Karpas-422 (cell line): ENCODE results near the gene OBSCN. TPM values are rescaled to one million over a fixed set of nuclear protein-coding genes. Genes with fewer than 3 reads are reported as not detected.

ENCODE experiments used
- DNase-seq: peaks from one replicate; pipeline ENCODE4 v3.0.0-alpha.2; 2015
- H2AFZ ChIP-seq: fragments of 200-600 bp; sonication (generic); 2 replicates; pipeline ENCODE4 v1.6.1; 2014; ENCODE audit warnings: antibody characterized with exemption, low read length, mixed read lengths
- H3K27ac ChIP-seq: fragments of 200-600 bp; sonication (generic); 2 replicates; pipeline ENCODE4 v1.5.1; 2014; ENCODE audit warnings: mild to moderate bottlenecking, low read length, moderate library complexity
- H3K27me3 ChIP-seq: fragments of 200-600 bp; sonication (generic); 2 replicates; pipeline ENCODE4 v1.6.1; 2014; ENCODE audit warnings: low read length, mixed read lengths
- H3K36me3 ChIP-seq: fragments of 200-600 bp; sonication (generic); 2 replicates; pipeline ENCODE4 v1.6.1; 2014; ENCODE audit warnings: low read length, mixed read lengths; ENCODE audit not compliant: insufficient read depth
- H3K4me1 ChIP-seq: fragments of 200-600 bp; sonication (generic); 2 replicates; pipeline ENCODE4 v1.6.1; 2014; ENCODE audit warnings: mild to moderate bottlenecking, low read length, mixed read lengths
- H3K4me2 ChIP-seq: fragments of 200-600 bp; sonication (generic); 2 replicates; pipeline ENCODE4 v1.6.1; 2014; ENCODE audit warnings: low read length, low read depth, mild to moderate bottlenecking; ENCODE audit not compliant: poor library complexity, severe bottlenecking
- H3K4me3 ChIP-seq: fragments of 200-600 bp; sonication (generic); 2 replicates; pipeline ENCODE4 v1.5.1; 2014; ENCODE audit warnings: mild to moderate bottlenecking, antibody characterized with exemption, low read length, mixed read lengths
- H3K79me2 ChIP-seq: fragments of 200-600 bp; sonication (generic); 2 replicates; pipeline ENCODE4 v1.6.1; 2014; ENCODE audit warnings: mild to moderate bottlenecking, low read length, mixed read lengths
- H3K9ac ChIP-seq: fragments of 200-600 bp; sonication (generic); 2 replicates; pipeline ENCODE4 v1.6.0; 2014; ENCODE audit warnings: low read length
- H3K9me2 ChIP-seq: fragments of 200-600 bp; sonication (generic), shearing (Covaris generic); replicated peaks from 2 replicates; pipeline ENCODE4 v1.6.0; 2014; ENCODE audit warnings: mild to moderate bottlenecking, low read length, moderate library complexity; ENCODE audit not compliant: insufficient read depth
- H3K9me3 ChIP-seq: fragments of 300-700, 200-600 bp; sonication (generic); 2 replicates; pipeline ENCODE4 v1.6.1; 2014; ENCODE audit warnings: low read length, mixed read lengths
- H4K20me1 ChIP-seq: fragments of 200-600 bp; sonication (generic); 2 replicates; pipeline ENCODE4 v1.6.1; 2014; ENCODE audit warnings: mild to moderate bottlenecking, antibody characterized with exemption, low read length, low read depth; ENCODE audit not compliant: insufficient read depth
- total RNA-seq: library from RNA; depleted of rRNA; stranded (reverse); fragments of >200 nt; shearing (Covaris generic); gene quantifications from 2 replicates; pipeline ENCODE4 v1.2.3, GENCODE V29; 2014; ENCODE audit warnings: low replicate concordance

The OBSCN gene
- total RNA-seq, 1 experiment from 2014 or later, result 17.5 TPM

DNA sequence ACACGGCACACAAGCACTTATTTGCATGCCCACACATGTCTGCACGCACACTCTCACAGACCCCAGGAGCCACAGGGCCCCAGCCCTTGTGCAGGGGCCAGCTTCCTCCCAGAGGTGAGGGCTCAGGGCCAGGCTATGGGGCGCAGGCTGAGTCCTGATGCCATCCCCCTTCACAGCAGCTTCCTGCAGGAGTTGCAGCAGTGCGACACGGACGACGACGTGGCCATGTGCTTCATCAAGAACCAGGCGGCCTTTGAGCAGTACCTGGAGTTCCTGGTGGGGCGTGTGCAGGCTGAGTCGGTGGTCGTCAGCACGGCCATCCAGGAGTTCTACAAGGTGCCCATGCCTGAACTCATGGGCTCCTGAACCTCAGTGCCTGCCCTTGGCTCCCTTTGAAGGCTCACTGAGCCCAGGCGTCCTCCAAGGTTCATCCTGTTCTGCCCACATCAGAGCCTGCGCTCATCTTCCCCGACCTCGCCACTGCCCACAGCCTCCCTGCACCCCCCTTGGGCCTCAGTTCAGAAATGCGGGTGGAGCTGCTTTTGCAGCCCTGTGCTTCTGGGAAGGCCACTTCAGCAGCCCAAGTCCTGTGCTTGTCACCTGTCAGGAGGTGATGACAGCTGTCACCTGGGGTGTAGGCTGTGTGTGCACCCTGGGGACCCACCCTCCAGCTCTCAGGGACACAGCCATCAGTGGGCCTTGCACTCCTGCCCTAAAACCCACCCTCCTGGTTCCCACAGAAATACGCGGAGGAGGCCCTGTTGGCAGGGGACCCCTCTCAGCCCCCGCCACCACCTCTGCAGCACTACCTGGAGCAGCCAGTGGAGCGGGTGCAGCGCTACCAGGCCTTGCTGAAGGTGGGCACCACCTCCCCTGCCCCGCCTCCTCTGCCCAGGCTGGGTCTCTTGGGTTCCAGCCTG is 132.2 kb downstream of the OBSCN start:
- Histone ChIP-seq H2AFZ (no peak overlapping the region), H3K27me3 (no peaks in the 10 kb centered on the region), H3K4me2 (no peak overlapping the region), H3K9ac (no peak overlapping the region), H3K27ac (no peak overlapping the region), H3K79me2 (no peaks in the 10 kb centered on the region), H3K4me1 (no peaks in the 10 kb centered on the region), H3K36me3 (no peaks in the 10 kb centered on the region), H4K20me1 (no peaks in the 10 kb centered on the region), H3K9me3 (no peaks in the 10 kb centered on the region), H3K4me3 (no peak overlapping the region), H3K9me2 (no peaks in the 10 kb centered on the region)
- DNase-seq, result no peak

GRCh38 chr1:228340686-228341449 is 133.0 kb downstream of the OBSCN start:
- Histone ChIP-seq H3K9ac (no peak overlapping the region), H3K36me3 (no peaks in the 10 kb centered on the region), H3K4me3 (no peak overlapping the region), H2AFZ (no peak overlapping the region), H3K4me2 (no peak overlapping the region), H3K4me1 (no peaks in the 10 kb centered on the region), H3K27ac (no peak overlapping the region), H3K9me3 (no peaks in the 10 kb centered on the region), H3K27me3 (no peaks in the 10 kb centered on the region), H4K20me1 (no peaks in the 10 kb centered on the region), H3K9me2 (no peaks in the 10 kb centered on the region), H3K79me2 (no peaks in the 10 kb centered on the region)
- peak; percentile 71 for DNase-seq

DNA sequence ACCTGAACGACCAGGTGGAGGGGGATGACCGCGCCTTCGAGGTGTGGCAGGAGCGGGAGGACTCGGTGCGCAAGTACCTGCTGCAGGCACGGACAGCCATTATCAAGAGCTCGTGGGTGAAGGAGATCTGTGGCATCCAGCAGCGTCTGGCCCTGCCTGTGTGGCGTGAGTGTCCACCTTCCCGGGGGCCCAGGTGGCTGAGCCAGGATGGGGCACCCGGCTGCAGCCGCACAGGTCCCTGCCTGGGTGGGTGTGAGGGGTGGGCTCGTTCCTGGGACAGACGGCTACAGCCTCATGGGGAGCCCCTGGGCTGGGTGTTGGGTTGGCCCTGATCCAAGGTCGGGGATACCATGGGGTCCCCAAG is 133.6 kb downstream of the OBSCN start:
- Histone ChIP-seq H3K9me3 (no peaks in the 10 kb centered on the region), H3K27ac (no peak overlapping the region), H3K4me3 (no peak overlapping the region), H2AFZ (no peak overlapping the region), H3K9me2 (no peaks in the 10 kb centered on the region), H3K4me2 (no peak overlapping the region), H3K79me2 (no peaks in the 10 kb centered on the region), H3K36me3 (no peaks in the 10 kb centered on the region), H3K27me3 (no peaks in the 10 kb centered on the region), H3K4me1 (no peaks in the 10 kb centered on the region), H3K9ac (no peak overlapping the region), H4K20me1 (no peaks in the 10 kb centered on the region)
- DNase-seq, result no peak

GRCh38 chr1:228341814-228342626 is 134.2 kb downstream of the OBSCN start:
- no peak for DNase-seq
- Histone ChIP-seq H3K36me3 (no peaks in the 10 kb centered on the region), H2AFZ (no peak overlapping the region), H3K9me3 (no peaks in the 10 kb centered on the region), H3K4me1 (no peaks in the 10 kb centered on the region), H3K27ac (no peak overlapping the region), H3K79me2 (no peaks in the 10 kb centered on the region), H3K9me2 (no peaks in the 10 kb centered on the region), H3K9ac (no peak overlapping the region), H3K4me2 (no peak overlapping the region), H4K20me1 (no peaks in the 10 kb centered on the region), H3K27me3 (no peaks in the 10 kb centered on the region), H3K4me3 (no peak overlapping the region)

- Histone ChIP-seq H2AFZ (no peak overlapping the region), H3K4me1 (no peaks in the 10 kb centered on the region), H3K4me3 (no peak overlapping the region), H3K36me3 (no peaks in the 10 kb centered on the region), H3K79me2 (no peaks in the 10 kb centered on the region), H3K4me2 (no peak overlapping the region), H4K20me1 (no peaks in the 10 kb centered on the region), H3K9me3 (no peaks in the 10 kb centered on the region), H3K9me2 (no peaks in the 10 kb centered on the region), H3K9ac (no peak overlapping the region), H3K27me3 (no peaks in the 10 kb centered on the region), H3K27ac (no peak overlapping the region)
- DNase-seq, result no peak
These were observed 134.9 kb downstream of the OBSCN start for GRCh38 chr1:228342627-228343190.

DNA sequence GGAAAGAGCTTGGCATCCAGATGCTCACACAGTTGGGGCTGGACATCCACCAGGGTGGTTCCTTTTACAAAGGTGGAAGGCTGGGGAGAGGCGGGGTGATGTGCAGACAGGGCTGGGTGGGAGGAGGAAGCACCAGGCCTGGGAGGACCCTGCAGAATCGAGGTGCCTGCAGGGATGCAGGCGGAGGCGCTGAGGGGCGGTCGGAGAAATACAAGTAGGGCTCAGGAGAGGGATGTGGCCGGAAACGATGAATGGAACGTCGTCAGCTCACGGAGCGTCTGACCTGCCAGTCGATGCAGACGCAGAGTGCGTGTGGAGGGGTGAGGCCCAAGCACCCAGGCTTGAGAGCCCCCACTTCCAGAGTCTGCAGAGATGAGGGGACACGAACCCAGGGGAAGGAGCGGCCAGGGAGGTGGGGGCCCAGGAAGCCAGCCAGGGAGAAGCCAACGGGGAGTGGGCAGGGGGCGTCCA is 135.4 kb downstream of the OBSCN start:
- Histone ChIP-seq H3K4me1 (no peaks in the 10 kb centered on the region), H3K4me2 (no peak overlapping the region), H3K9me2 (no peaks in the 10 kb centered on the region), H2AFZ (no peak overlapping the region), H3K79me2 (no peaks in the 10 kb centered on the region), H4K20me1 (no peaks in the 10 kb centered on the region), H3K9ac (no peak overlapping the region), H3K27ac (no peak overlapping the region), H3K9me3 (no peaks in the 10 kb centered on the region), H3K4me3 (no peak overlapping the region), H3K27me3 (no peaks in the 10 kb centered on the region), H3K36me3 (no peaks in the 10 kb centered on the region)
- no peak for DNase-seq

- Histone ChIP-seq H3K4me2 (no peak overlapping the region), H3K9ac (no peak overlapping the region), H3K9me2 (no peaks in the 10 kb centered on the region), H3K9me3 (no peaks in the 10 kb centered on the region), H3K27ac (no peak overlapping the region), H3K36me3 (no peaks in the 10 kb centered on the region), H3K27me3 (no peaks in the 10 kb centered on the region), H3K4me3 (no peak overlapping the region), H3K79me2 (no peaks in the 10 kb centered on the region), H2AFZ (no peak overlapping the region), H4K20me1 (no peaks in the 10 kb centered on the region), H3K4me1 (no peaks in the 10 kb centered on the region)
- DNase-seq, result no peak
These were observed 136.8 kb downstream of the OBSCN start for GRCh38 chr1:228344631-228345072.
